ENCODE results near the gene PRKAR2B. TPM values are rescaled to one million over a fixed set of nuclear protein-coding genes. Genes with fewer than 3 reads are reported as not detected.

Gene PRKAR2B
- total RNA-seq, 1 donor = 13.5 TPM

DNA sequence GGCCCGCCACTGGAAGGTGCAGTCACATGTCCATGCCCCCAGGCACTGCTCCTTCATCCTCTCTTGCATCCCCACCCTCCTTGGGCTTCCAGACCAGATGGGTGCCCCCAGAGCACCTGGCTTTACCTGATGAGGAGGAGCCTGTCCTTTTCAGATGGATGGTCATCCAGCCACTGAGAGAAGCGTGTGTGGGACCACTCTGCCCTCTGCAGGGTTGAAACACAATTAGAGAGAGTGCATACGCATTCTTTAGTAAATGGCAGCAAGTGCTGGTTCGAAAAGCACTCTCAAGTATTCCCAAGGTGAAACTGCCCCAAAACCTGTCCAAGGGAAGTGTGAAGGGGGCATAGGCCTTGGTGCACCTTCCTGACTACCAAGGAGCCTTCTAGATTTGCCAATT lies 165.9 kb downstream of the PRKAR2B start:
- no peak for DNase-seq (ENCODE audit: low read depth in 2 of 3, low spot score in 2 of 3)

Other genes starting within 250 kb of the PRKAR2B start
- gene PIK3CG, start 179.4 kb upstream of the PRKAR2B start, total RNA-seq = 51.2 TPM
- gene HBP1, start 124.3 kb downstream of the PRKAR2B start, total RNA-seq = 75.7 TPM